ENCODE results near the gene CPA1.

Gene CPA1

DNA sequence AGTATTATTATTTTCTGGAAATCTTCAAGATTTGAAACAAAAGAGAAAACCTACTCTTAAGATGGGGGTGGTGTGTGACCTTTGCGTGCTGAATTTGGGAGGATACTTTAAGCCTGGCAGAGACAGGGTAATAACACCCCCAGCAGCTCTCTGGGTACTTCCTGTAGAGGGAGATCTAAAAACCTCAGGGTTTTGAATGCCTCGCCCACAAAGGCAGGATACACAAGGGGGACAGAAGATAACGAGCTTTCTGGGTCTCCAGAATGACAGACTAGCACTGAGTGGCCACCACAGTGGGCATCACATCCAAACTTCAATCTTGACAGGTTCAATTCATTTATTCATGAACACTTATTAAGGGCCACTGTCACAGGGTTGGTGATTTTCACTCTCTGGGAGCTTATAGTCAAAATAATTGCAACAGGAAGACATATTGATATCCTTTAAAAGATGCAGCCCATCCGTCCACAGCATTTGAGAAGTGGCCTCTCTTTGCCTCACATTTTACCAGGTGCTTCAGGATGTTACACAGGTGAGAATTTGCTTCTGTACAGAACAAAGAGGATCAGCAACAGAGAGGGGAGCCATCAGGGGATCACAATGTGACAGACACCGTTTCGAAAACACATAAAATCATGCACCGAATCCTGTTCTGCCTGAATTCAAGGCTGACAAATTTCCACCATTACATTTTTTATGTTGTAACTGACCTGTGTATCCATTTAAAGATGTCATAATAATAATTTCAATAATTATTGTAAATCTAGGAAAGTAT lies 14.3 kb downstream of the CPA1 start:
- DNase-seq (ENCODE audit: low read depth in 2 of 2): no peak

DNA sequence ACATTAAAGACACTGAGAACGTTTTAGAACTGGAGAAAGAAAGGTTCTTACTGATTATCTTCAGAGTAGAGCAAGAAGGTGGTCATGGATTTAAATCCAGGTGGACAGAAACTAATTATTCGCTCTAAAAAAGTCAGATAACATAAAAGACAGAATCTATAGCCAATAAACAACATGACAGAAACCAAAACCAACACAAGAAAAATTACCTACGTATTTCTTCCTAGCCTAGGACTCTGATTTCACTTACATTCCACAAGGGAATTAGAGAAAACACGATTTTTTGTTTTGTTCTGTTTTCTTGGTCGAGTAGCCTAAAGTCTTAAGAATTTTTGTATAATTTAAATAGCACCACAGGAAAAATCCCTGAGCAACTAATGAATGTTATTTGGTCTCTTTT lies 15.1 kb downstream of the CPA1 start:
- no peak for DNase-seq (ENCODE audit: low read depth in 2 of 2)

DNA sequence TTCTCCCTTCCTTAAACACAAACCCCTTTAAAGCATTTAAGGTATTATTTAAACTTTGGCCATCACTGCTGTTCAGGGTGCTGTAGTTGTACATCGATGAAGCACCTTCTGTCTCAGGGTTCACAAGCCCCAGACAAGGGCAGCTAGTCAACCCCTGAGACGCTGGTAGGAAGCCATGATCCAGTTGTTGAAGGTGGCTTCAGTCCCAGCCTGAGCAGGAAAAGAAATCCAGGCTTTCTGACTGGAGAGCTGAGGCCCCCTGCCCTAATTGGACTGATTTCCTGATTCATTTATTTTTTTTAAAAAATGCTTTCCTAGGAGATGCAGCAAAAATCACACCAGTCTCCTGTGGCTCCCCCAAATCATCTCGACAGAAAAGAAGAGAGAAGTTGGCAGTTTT lies 15.8 kb downstream of the CPA1 start:
- no peak for DNase-seq (ENCODE audit: low read depth in 2 of 2)

DNA sequence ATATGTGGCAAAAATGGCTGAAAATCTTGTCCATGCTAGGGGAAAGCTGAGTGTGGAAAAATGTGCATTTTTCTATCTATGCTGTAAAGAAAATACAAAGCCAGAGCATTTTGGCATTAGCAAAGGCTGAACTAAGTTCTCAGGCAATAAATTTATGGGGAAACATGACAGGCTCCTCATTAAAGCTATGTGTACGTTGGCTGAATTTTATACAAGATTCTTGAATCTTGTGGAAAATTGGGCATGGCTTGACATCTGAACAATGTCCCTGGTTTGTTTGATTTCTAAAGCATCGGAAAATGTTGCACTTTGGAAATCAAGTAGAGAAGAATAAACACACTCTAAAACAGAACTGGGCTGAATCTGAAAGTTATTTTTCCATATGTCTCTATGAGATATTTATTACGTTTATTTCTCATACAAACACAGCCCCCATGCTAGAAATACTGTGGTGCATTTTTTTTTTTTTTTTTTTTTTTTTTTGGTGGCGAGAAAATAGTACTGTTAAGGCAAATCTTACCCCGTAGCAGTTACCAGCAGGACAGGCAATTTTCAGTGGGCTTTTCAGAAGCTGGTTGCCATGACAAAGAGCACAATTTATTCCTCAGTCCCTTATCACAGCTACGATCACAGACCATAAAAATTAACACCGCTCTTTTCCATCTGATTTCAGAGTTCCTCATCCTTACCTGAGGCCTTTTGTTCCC lies 16.9 kb downstream of the CPA1 start:
- DNase-seq (ENCODE audit: low read depth in 2 of 2): peak; percentile 48 to 49

DNA sequence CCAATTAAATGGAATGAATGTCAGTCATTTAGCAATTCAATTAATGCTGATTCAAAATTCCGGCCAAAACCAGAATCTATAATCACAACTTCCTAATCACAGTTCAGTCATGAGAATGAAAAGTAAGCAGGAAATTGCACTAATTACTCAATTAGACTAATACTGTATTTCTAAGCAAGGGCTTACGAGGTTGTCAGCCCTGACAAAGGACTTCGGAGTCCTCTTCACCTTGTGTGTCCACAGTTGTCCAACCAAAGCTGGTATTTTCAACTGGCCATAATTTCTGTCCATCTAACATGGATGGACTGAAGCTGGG lies 17.4 kb downstream of the CPA1 start:
- DNase-seq (ENCODE audit: low read depth in 2 of 2): no peak

DNA sequence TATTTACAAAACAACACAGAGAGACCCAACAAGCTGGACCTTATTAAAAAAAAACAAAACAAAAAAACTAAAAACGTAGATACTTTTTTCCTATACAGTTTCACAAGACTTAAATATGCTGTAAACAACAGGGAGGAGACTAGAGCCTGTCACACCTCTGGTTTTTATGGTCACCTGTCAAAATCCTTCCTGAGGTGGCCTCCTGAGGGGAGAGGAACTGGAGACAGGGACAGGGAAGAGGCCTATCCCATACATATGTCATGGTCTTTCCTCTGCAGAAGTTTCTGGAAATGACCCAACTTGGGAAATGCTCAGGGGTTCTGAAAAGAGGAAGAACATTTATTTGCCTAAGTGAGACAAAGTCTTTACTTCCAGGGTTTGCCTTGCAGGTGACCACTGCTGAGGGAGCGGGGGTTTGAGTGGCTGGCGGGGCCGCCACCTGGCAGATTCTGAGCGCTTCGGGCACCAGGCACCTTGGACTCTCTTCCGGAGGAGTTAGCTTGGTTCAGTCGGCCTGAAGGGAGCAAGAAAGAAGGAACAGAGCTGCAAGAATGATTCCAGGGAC lies 18.3 kb downstream of the CPA1 start:
- no peak for DNase-seq (ENCODE audit: low read depth in 2 of 2)

DNA sequence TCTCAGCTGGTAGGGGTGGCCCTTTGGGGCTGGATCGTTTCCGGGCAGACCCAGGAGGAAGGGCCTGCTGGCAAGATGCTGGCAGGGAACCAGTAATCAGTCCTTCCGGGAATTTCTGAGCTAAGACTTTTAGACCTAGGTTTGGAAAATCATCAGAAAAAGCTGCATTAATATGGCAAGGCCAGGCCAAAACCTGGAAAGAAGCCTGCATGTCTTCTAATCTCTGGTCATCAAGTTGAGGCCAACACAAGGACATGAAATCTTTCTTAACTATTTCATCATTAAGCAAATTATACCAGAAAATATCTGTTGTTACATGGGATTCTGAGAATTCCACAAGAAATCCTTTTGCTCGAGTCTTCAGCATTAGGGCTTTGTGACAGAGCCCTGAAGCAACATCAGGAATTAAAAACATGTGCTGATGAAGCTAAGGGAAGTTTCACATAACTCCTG lies 19.9 kb downstream of the CPA1 start:
- DNase-seq (ENCODE audit: low read depth in 2 of 2): peak; percentile 91 to 94

DNA sequence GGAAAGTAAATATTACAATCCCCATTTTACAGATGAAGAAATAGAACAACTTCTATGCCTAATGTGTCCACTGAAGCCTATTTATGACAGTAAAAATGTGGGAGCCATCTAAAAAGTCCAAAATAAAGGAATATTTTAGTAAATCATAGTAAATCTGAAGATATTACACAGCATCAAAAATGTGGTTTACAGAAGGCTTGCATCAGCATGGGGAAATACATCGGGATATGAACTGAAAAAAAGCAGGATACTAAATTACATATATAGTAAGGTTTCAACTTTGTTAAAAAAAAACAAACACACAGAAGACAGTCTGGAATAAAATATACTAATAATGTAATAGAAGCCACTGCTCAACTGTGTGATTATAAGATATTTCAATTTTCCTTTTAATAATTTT lies 20.8 kb downstream of the CPA1 start:
- DNase-seq (ENCODE audit: low read depth in 2 of 2): no peak

DNA sequence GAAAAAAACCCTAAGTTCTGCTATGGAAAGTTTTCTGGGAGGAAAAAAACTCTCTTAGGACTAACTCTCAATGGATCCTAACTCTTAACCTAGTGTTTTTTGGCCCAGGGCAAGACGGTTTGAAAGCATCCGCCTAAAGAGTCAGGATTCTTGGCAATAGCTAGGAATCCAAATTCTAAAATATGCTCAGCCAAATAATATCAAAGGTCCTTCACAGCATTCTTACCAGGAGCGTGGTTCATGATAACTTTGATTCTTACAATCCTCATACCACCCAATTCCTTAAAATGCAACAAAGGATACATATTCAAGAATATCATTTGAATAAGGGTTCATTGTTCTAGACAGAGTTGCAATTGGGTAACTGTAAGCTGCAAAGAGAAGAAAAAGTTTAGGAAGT lies 21.3 kb downstream of the CPA1 start:
- DNase-seq (ENCODE audit: low read depth in 2 of 2): no peak

DNA sequence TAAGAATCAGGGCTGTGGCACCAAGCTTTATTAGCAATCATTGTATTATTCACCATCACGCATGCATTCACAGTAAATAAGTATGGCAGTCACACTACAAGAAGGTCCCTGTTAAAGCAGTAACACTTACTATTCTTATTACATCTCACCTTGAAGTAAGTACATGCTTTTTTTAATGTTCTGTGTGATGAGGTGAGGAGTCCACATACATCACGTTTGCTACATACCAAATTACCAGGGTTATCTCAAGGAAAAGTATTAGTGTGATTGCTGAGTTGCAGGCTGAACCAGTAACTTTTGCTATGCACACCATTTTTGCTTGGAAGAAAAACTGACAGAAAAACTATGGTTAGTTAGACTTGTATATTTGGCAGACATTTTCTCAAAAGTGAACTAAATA lies 24.7 kb downstream of the CPA1 start:
- DNase-seq (ENCODE audit: low read depth in 2 of 2): no peak

DNA sequence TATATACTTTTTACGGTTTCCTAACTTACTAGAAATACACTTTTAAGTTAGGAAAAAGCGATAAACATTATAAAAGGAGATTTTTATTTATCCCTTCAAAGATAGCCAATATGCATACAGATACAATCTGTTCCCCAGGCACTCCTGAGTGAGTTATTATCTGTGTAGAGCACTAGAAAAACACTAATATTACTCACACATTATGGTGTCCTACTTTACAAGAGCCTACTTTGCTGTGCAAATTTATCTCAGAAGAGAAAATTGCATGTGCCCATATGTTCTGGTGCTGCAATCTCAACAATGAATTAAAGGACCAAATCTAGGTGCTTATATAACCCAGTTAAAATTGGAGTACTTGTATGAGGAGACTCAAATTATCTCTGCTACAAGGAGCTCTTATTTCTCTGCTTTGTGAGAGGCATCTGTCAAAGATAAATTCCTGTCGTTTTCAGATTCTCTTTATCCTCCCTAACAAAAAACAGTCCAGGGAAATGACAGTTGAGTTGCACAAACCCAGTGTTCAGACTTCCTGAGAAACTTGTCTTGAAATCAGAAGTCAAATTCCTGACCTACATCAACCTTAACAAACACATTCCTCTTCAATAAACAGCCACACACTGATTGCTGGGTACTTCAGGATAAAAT lies 28.9 kb downstream of the CPA1 start:
- no peak for DNase-seq (ENCODE audit: low read depth in 2 of 2)

DNA sequence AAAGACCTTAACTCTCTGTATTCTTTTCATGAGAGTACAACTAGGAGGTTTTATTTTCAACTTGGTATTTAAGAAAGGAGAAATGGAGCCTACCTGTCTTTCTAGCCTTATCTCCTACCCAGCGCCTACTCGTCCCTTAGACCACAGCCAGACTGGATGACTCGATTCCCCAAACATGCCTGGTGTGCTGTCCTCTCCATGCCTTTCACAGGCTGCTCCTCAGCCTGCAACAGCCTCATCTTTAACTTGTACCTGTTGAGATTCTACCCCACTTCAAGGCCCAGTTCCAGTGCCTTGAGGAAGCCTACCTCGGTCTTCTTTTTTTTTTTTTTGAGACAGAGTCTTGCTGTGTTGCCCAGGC lies 29.4 kb downstream of the CPA1 start:
- DNase-seq (ENCODE audit: low read depth in 2 of 2): no peak

DNA sequence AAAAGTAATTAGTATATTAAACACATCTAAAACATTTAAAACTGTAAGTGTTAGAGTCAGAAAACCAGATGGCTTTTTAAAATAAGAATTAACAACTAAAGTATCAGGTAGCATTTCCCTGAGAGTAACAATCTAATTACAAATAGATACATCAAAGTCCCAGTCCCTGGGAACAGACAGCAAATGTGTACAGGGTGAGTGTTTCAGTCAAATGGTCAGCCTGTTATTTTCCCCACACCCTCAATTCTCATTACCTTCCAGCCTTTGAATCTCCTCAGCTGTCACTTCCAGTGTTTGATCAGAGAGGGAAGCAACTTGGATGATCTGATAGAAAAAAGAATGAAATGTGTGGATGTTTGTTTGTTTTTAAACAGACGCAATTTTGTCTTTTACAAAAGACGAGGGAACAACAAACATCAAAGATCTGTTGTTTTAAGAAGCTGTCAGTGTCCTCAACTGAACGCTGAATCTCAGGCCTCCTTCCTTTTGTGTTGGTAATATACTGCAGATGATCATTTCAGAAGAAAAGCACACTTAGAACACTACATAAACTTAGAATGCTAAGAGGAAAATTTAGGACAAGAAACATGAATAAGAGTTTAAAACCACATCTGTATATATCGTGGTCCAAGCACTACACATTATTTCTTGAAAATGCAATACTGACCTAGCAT lies 30.7 kb downstream of the CPA1 start:
- no peak for DNase-seq (ENCODE audit: low read depth in 2 of 2)

DNA sequence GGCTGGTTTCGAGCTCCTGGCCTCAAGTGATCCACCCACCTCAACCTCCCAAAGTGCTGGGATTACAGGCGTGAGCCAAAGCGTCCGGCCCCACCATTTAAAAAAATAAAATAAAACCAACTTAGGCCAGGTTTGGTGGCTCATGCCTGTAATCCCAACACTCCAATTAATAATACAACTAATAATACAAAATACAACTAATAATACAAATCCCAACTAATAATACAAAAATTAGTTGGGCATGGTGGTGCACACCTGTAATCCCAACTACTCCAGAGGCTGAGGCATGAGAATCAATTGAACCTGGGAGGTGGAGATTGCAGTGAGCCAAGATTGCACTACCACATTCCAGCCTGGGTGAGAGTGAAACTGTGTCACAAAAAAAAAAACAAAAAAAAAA lies 32.9 kb downstream of the CPA1 start:
- no peak for DNase-seq (ENCODE audit: low read depth in 2 of 2)

DNA sequence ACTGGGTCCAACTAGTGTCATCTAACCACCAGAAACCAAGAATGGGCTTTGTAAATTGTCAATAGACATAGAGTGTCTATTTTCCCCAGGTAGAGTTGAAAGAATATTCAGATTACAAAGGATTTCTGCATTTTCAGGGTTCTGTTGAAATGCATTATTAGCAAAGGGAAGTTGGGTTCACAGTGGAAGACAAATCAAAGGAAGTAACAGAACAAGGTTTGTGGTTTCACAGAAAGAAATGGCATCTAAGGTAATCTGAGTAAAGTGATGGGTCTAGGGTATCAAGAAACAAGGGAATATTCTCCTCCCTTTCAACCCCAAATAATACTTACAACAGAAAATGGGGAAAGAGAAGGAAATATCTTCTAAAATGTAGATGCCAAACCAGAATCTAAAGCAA lies 34.7 kb downstream of the CPA1 start:
- no peak for DNase-seq (ENCODE audit: low read depth in 2 of 2)

DNA sequence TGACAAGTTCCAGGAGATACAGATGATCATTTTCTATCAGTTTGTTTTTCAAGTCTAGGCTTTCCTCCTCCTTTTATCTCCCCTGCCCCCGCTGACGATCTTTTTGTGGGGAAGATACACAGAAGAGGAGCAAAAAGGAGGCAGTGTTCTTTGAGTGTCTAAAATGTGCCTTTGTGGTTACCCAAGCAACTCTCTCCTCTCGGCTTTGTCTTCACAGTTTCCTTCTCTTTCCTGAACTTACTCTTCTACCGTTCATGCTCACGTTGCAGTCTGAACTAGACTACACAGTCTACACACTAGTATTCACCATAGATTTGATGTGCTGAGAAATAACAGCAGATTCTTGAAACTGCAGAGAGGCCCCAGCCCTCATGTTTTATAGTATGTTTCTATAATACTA lies 36.9 kb downstream of the CPA1 start:
- DNase-seq (ENCODE audit: low read depth in 2 of 2): no peak

DNA sequence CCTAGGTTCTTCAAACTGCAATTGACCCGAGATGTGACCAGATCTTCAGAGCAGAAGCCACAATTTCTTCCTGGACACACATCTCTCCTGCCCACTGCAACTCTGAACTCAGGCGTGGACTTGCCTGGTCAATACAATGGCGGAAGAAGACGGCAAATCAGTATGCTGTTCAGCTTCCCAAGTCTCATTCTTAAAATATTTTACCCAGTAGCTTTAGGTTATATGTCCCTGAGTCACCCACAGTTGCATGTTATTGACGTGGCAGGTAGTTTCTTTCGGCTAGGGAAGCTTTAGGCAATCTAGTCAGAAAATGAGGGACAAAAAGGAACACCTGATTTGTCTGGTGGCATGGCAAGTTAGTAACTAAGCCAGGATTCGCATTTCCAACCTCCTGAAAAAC lies 38.0 kb downstream of the CPA1 start:
- no peak for DNase-seq (ENCODE audit: low read depth in 2 of 2)

DNA sequence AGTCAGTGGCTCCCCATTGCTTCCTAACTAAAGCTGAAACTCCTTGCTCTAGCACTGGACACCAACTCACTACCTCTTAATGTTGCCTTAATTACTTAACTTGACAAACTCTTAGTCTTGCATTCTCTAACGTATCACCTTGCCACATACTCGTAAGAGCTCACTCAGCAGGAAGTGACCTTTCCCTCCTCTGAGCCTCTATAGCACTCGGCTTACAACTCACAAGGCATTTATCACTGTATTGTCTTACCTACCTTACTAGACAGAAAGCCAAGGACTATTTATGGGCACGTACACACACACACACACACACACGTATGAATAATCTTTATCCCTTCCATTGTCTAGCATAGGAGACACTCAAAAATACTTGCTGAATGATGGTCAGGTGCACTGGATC lies 39.4 kb downstream of the CPA1 start:
- no peak for DNase-seq (ENCODE audit: low read depth in 2 of 2)

DNA sequence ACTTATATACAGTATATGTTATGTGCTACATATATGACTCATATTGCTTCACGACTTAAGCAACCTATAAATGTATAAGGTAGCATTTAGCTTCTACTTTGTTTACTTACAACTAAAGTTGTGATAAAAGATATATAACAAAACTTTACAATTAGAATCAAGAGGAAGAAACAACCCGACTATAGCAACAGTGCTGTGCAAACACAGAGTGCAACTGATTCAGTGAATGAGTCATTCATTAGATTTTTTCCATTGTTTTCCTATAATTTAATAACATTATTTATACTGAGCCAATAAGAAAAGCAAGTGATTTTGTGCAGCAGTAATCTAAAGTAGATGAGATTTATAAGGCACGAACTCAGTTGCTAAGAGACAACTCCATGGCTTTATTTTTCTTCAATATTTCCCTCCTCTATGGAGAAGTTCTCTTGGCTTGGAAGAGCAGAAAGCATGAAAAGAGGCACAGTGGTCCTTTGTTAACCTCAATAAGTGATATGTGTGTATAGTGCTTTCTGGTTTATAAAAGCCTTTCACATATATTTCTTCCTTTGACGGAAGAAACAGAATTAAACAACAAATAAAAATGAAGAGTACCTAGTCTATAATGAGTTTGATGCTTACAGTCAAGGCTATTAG lies 40.8 kb downstream of the CPA1 start:
- no peak for DNase-seq (ENCODE audit: low read depth in 2 of 2)

DNA sequence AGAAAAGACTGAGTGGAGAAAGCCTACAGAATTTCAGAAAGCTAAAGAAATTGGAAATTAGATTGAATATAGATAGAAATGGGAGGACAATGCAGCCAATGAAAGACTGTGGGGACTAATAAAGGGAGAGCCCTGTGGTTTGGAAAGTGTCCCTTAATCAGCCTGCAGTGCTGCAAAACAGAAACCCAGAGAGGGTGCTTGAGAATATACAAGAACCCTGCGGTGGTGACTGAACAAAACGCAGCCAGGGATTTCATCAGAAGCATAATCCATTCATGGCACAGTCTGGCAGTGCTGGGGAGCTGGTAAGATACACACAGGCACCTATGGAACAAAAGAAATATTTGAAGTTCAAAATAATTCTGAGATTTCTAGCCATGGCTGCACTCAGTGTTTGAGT lies 41.4 kb downstream of the CPA1 start:
- no peak for DNase-seq (ENCODE audit: low read depth in 2 of 2)

DNA sequence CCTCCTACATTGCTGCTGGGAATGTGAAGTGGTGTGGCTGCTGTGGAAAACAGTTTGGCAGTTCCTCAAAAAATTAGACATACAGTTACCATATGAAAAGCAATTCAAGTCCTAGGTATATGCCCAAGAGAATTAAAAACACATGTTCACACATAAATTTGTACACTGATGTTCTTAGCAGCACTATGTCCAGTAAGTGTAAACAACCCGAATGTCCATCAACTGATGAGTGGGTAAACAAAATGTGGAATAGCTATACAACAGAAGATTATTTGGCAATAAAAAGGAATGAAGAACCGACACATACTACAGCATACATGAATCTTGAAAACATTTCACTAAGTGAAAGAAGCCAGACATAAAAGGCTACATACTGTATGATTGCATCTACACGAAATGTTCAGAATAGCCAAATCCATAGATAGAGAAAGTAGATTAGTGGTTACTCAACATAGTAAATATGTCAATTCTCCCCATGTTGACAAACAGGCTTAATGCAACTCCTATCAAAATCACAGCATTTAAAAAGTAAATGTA lies 43.3 kb downstream of the CPA1 start:
- DNase-seq (ENCODE audit: low read depth in 2 of 2): no peak

DNA sequence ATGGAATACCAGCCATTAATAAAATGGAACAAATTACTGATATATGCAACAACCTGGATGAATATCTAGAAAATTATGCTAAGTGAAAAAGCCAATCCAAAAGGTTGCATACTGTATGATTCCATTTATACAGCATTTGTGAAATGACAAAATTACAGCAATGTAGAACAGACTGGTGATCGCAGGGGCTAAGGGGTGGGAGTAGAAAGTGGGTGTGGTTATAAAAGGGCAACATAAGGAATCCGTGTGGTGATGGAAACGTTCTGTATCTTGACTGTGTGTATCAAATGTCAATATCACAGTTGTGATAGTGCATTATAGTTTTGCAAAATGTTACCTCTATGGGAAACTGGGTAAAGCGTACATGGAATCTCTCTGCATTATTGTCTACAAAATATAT lies 45.5 kb downstream of the CPA1 start:
- no peak for DNase-seq (ENCODE audit: low read depth in 2 of 2)
